SK-N-SH (cell line): ENCODE results near the gene SLC38A8. TPM values are rescaled to one million over a fixed set of nuclear protein-coding genes. Genes with fewer than 3 reads are reported as not detected.

ENCODE experiments used
- CTCF ChIA-PET: fragments of 300-600, 350-600 bp; formaldehyde crosslinking; extraction: SDS; loops from one replicate; lab custom pipeline; 2021; lab: Yijun Ruan, JAX
- POLR2A ChIA-PET: fragments of 350-600 bp; sonication (Branson Sonifier 250); formaldehyde crosslinking; extraction: SDS; loops from one replicate; lab custom pipeline; 2020; ENCODE audit warnings: antibody characterized with exemption, inconsistent platforms; lab: Yijun Ruan, JAX
- DNase-seq: peaks from one replicate; pipeline ENCODE4 v3.0.0; 2012
- H2AFZ ChIP-seq: fragments of 200-600 bp; sonication (generic); 2 replicates; pipeline ENCODE4 v1.8.1; 2016; ENCODE audit warnings: antibody characterized with exemption, mild to moderate bottlenecking, low read depth
- H3F3A ChIP-seq: fragments of 200-600 bp; sonication (generic); replicated peaks from 2 replicates; pipeline ENCODE3; 2016; ENCODE audit warnings: antibody characterized with exemption, mild to moderate bottlenecking; ENCODE audit not compliant: insufficient read depth
- H3K27ac ChIP-seq, 2 experiments: fragments of 200-500 bp in 1 of 2; fragments of 200-600 bp in 1 of 2; sonication (Bioruptor generic) in 1 of 2; sonication (generic), shearing (Covaris generic) in 1 of 2; 2 replicates each; pipeline versions ENCODE4 v1.5.1 to v1.6.1; 2014 to 2016; ENCODE audit warnings: low read depth in 2 of 2, inconsistent platforms in 1 of 2, low read length in 1 of 2, mild to moderate bottlenecking in 1 of 2, mixed read lengths in 1 of 2
- H3K27me3 ChIP-seq: fragments of 200-600 bp; sonication (generic), shearing (Covaris generic); 2 replicates; pipeline ENCODE4 v1.6.1; 2016; ENCODE audit warnings: mixed run types; ENCODE audit not compliant: insufficient read depth
- H3K36me3 ChIP-seq, 2 experiments: fragments of 200-500 bp in 1 of 2; fragments of 200-600 bp in 1 of 2; sonication (Bioruptor generic) in 1 of 2; sonication (generic) in 1 of 2; replicated peaks in 1 of 2; 2 replicates each; pipeline versions ENCODE3 to v1.5.1; 2014 to 2016; ENCODE audit warnings: low read length in 1 of 2, mild to moderate bottlenecking in 1 of 2; ENCODE audit not compliant: insufficient read depth in 2 of 2, control insufficient read depth in 1 of 2
- H3K4me1 ChIP-seq, 2 experiments: fragments of 200-500 bp in 1 of 2; fragments of 200-600 bp in 1 of 2; sonication (Bioruptor generic) in 1 of 2; sonication (generic), shearing (Covaris generic) in 1 of 2; 2 replicates each; pipeline versions ENCODE4 v1.5.1 to v1.6.1; 2014 to 2016; ENCODE audit warnings: low read depth in 1 of 2, low read length in 1 of 2, mixed run types in 1 of 2; ENCODE audit not compliant: insufficient read depth in 2 of 2, control insufficient read depth in 1 of 2
- H3K4me2 ChIP-seq: fragments of 200-600 bp; sonication (generic), shearing (Covaris generic); 2 replicates; pipeline ENCODE4 v1.6.1; 2017; ENCODE audit warnings: mixed run types
- H3K4me3 ChIP-seq, 2 experiments: fragments of 200-500 bp in 1 of 2; fragments of 200-600 bp in 1 of 2; sonication (Bioruptor generic) in 1 of 2; sonication (generic), shearing (Covaris generic) in 1 of 2; 2 replicates each; pipeline versions ENCODE4 v1.5.1 to v1.8.1; 2014 to 2016; ENCODE audit warnings: low read depth in 2 of 2, inconsistent platforms in 1 of 2, low read length in 1 of 2, mild to moderate bottlenecking in 1 of 2, mixed read lengths in 1 of 2, moderate library complexity in 1 of 2
- H3K79me2 ChIP-seq: fragments of 200-600 bp; sonication (generic); 2 replicates; pipeline ENCODE4 v1.8.1; 2017; ENCODE audit warnings: mild to moderate bottlenecking; ENCODE audit not compliant: insufficient read depth
- H3K9ac ChIP-seq: fragments of 200-600 bp; sonication (generic); 2 replicates; pipeline ENCODE4 v1.6.1; 2017; ENCODE audit warnings: mixed run types
- H3K9me2 ChIP-seq: fragments of 200-600 bp; sonication (generic); 2 replicates; pipeline ENCODE4 v1.6.1; 2017; ENCODE audit warnings: mixed run types
- H3K9me3 ChIP-seq: fragments of 200-600 bp; sonication (generic); 2 replicates; pipeline ENCODE4 v1.6.1; 2017; ENCODE audit warnings: mixed run types, mild to moderate bottlenecking, moderate library complexity
- H4K20me1 ChIP-seq: fragments of 200-600 bp; sonication (generic); 2 replicates; pipeline ENCODE4 v1.6.1; 2017; ENCODE audit warnings: mild to moderate bottlenecking, mixed run types; ENCODE audit not compliant: insufficient read depth
- CHD2 ChIP-seq: fragments of 150-350 bp; IDR thresholded peaks from 2 replicates; pipeline ENCODE4 v1.6.1; 2018; ENCODE audit warnings: low read length; ENCODE audit not compliant: partially characterized antibody
- ELF1 ChIP-seq: IDR thresholded peaks from 2 replicates; pipeline ENCODE4 v1.4.0; 2012
- EP300 ChIP-seq, 2 experiments: IDR thresholded peaks; 2 replicates each; pipeline versions ENCODE4 v1.4.0 to v1.6.1; 2012; ENCODE audit warnings: borderline replicate concordance in 1 of 2, low read depth in 1 of 2, low read length in 1 of 2
- FOSL2 ChIP-seq: IDR thresholded peaks from 2 replicates; pipeline ENCODE4 v1.4.0; 2012; ENCODE audit warnings: low read depth, mild to moderate bottlenecking, moderate library complexity, borderline replicate concordance
- GATA2 ChIP-seq: sonication (generic); formaldehyde crosslinking; IDR thresholded peaks from 2 replicates; pipeline ENCODE4 v1.5.0; 2020; ENCODE audit warnings: mild to moderate bottlenecking, missing genetic modification reagents
- MEF2A ChIP-seq: IDR thresholded peaks from 2 replicates; pipeline ENCODE4 v1.4.0; 2012; ENCODE audit warnings: low read depth, borderline replicate concordance
- PBX3 ChIP-seq: IDR thresholded peaks from 2 replicates; pipeline ENCODE4; 2012
- RAD21 ChIP-seq: IDR thresholded peaks from 2 replicates; pipeline ENCODE4 v1.6.1; 2012; ENCODE audit warnings: mild to moderate bottlenecking, low read length
- RCOR1 ChIP-seq: fragments of 150-350 bp; IDR thresholded peaks from 2 replicates; pipeline ENCODE4 v1.6.1; 2017; ENCODE audit warnings: antibody characterized with exemption, low read length
- RXRA ChIP-seq: IDR thresholded peaks from 2 replicates; pipeline ENCODE4 v1.4.0; 2012; ENCODE audit warnings: low read depth, mild to moderate bottlenecking, borderline replicate concordance
- SIN3A ChIP-seq: IDR thresholded peaks from 2 replicates; pipeline ENCODE4 v1.6.1; 2012; ENCODE audit warnings: low read depth, mild to moderate bottlenecking, low read length, moderate library complexity, borderline replicate concordance
- SMC3 ChIP-seq: IDR thresholded peaks from 2 replicates; pipeline ENCODE4 v1.6.1; 2012; ENCODE audit warnings: low read depth, low read length, improper control_type of control experiment
- TAF1 ChIP-seq: IDR thresholded peaks from 2 replicates; pipeline ENCODE4 v1.6.1; 2012; ENCODE audit warnings: low read depth, mild to moderate bottlenecking, low read length, moderate library complexity, borderline replicate concordance
- TEAD4 ChIP-seq: IDR thresholded peaks from 2 replicates; pipeline ENCODE4 v1.4.0; 2012; ENCODE audit warnings: mild to moderate bottlenecking, borderline replicate concordance; ENCODE audit not compliant: insufficient read depth
- YY1 ChIP-seq: IDR thresholded peaks from 2 replicates; pipeline ENCODE4 v1.4.0; 2012; ENCODE audit warnings: low read depth, mild to moderate bottlenecking
- WGBS: methylation state at CpG from one replicate; pipeline ENCODE4 v1.1.6; 2017; ENCODE audit warnings: low lambda C conversion rate; 5-methylcytosine and 5-hydroxymethylcytosine counted together
- polyA plus RNA-seq, 3 experiments: library from polyadenylated mRNA; depleted of rRNA; stranded (reverse); fragments of >200 nt; gene quantifications; 2 replicates each; pipeline ENCODE4 v1.2.3, GENCODE V29; 2012
- TF ChIP-seq, protein P1 (sequence below): IDR thresholded peaks from 2 replicates; pipeline ENCODE4 v1.4.0; 2012; ENCODE audit warnings: low read depth
- TF ChIP-seq, protein P2 (sequence below): fragments of 200-600 bp; sonication (generic); IDR thresholded peaks from 2 replicates; pipeline ENCODE4 v1.6.1; 2017; ENCODE audit warnings: antibody characterized with exemption, mild to moderate bottlenecking, moderate library complexity

The SLC38A8 gene
- polyA plus RNA-seq, 1 of the 3 experiments (the other 2 are of a cell fraction): not detected

- TF ChIP-seq RXRA (no peak), FOSL2 (no peak), EP300 (IDR thresholded peaks at IDR 0.05; ENCODE audit: borderline replicate concordance in 1 of 2, low read depth in 1 of 2, low read length in 1 of 2) (no peak), CHD2 (no peak), GATA2 (CRISPR knock-in tag) (no peak)
- TF ChIP-seq, protein P1, sequence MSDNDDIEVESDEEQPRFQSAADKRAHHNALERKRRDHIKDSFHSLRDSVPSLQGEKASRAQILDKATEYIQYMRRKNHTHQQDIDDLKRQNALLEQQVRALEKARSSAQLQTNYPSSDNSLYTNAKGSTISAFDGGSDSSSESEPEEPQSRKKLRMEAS: no peak
Observed at GRCh38 chr16:84007965-84008364, 34.6 kb downstream of the SLC38A8 start (continued).

- H3K9me2 ChIP-seq: no peaks in the 10 kb centered on the region
- DNase-seq: no peak
- no peaks in the 10 kb centered on the region for H3F3A ChIP-seq
- H3K9ac ChIP-seq: no peak overlapping the region
- 30% methylated on average over 4 of the region's 4 CpGs for WGBS
- CTCF ChIA-PET: no interaction called here
- no peak overlapping the region for H3K27ac ChIP-seq
- no peak overlapping the region for H3K4me2 ChIP-seq
- no peak for TF ChIP-seq PBX3
- no peak for TF ChIP-seq CHD2
- TF ChIP-seq MEF2A: no peak
- no peak for TF ChIP-seq YY1
- no peak for TF ChIP-seq SMC3
- no peak for TF ChIP-seq ELF1
- TF ChIP-seq FOSL2: no peak
- TF ChIP-seq, protein P1: no peak
- no peak for TF ChIP-seq TAF1
- TF ChIP-seq RAD21: no peak
- no peak for TF ChIP-seq TEAD4
- TF ChIP-seq, all 33 proteins: peak for 0
- Histone ChIP-seq H3K36me3 (no peaks in the 10 kb centered on the region), H4K20me1 (no peaks in the 10 kb centered on the region), H2AFZ (no peak overlapping the region), H3K4me1 (no peaks in the 10 kb centered on the region), H3K79me2 (no peaks in the 10 kb centered on the region), H3K9me3 (no peaks in the 10 kb centered on the region), H3K27me3 (peaks cover 11% of the 10 kb centered on the region; the same call in 1 of the 2 replicates), H3K4me3 (no peak overlapping the region)
- POLR2A ChIA-PET: no interaction called here
Observed at GRCh38 chr16:84007520-84007919, 35.1 kb downstream of the SLC38A8 start.

- Histone ChIP-seq H3F3A (no peaks in the 10 kb centered on the region), H3K9me3 (no peaks in the 10 kb centered on the region), H3K9me2 (no peaks in the 10 kb centered on the region), H4K20me1 (no peaks in the 10 kb centered on the region), H3K36me3 (no peaks in the 10 kb centered on the region), H3K27me3 (peaks cover 11% of the 10 kb centered on the region; the same call in 1 of the 2 replicates), H3K9ac (no peak overlapping the region), H3K79me2 (no peaks in the 10 kb centered on the region), H2AFZ (no peak overlapping the region), H3K4me3 (no peak overlapping the region), H3K4me1 (no peaks in the 10 kb centered on the region), H3K4me2 (no peak overlapping the region), H3K27ac (no peak overlapping the region)
- POLR2A ChIA-PET: no interaction called here
- CTCF ChIA-PET: interaction anchor here (0.7 to 1.3 kb wide), 2 partner anchors 23 to 61 kb away, joined by 3 to 4 read pairs; no protein-coding TSS in a partner anchor
- WGBS: 19% methylated on average over 3 of the region's 5 CpGs
- TF ChIP-seq RCOR1: no peak
- TF ChIP-seq, protein P2, sequence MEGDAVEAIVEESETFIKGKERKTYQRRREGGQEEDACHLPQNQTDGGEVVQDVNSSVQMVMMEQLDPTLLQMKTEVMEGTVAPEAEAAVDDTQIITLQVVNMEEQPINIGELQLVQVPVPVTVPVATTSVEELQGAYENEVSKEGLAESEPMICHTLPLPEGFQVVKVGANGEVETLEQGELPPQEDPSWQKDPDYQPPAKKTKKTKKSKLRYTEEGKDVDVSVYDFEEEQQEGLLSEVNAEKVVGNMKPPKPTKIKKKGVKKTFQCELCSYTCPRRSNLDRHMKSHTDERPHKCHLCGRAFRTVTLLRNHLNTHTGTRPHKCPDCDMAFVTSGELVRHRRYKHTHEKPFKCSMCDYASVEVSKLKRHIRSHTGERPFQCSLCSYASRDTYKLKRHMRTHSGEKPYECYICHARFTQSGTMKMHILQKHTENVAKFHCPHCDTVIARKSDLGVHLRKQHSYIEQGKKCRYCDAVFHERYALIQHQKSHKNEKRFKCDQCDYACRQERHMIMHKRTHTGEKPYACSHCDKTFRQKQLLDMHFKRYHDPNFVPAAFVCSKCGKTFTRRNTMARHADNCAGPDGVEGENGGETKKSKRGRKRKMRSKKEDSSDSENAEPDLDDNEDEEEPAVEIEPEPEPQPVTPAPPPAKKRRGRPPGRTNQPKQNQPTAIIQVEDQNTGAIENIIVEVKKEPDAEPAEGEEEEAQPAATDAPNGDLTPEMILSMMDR: no peak
- no peak for TF ChIP-seq FOSL2
- no peak for TF ChIP-seq SIN3A
- no peak for DNase-seq
Observed at GRCh38 chr16:84005391-84005790, 37.2 kb downstream of the SLC38A8 start.
